Effector CD8-positive, alpha-beta T cell (primary cell): ENCODE data around the gene UNC5B.

Experiments
- DNase-seq: peaks from one replicate; lab custom pipeline; 2025; lab: John Stamatoyannopoulos, UW

UNC5B gene

GRCh38 chr10:71239946-71240795 lies 27.8 kb downstream of the UNC5B start:
- no peak for DNase-seq

DNA sequence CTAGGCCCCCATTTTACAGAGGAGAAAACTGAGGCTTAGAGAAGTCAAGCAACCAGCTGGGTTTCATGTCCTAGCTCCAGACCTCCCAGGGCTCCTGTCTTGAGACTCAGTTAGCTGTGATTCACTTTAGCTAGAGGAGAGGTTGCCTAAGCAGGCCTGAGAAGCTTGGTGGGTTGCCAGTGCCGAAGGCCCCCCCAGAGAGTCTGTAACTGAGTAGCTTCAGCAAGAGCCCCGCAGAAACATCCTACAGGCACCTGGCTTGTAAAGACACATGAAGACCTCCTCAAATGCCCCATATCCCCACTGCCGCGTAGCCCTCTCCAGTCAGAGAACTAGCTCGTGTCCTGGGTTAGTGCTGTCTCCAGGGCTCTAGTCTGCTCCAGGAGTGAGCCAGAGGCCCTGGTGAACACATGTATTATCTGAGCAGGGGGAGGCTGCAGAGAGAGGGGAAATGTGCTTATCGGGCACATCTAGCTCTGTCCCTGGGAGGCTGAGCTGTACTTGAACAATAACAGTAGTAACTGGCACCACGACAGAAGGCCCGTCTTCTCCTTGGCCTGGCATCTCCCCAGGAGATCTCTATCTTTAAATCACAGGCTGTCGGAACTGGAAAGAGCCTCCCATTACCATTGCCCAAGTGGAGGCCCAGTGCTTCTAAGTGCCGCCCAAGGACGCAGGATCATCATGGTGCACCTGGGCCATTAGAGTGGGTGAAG lies 28.9 kb downstream of the UNC5B start:
- DNase-seq, result no peak

DNA sequence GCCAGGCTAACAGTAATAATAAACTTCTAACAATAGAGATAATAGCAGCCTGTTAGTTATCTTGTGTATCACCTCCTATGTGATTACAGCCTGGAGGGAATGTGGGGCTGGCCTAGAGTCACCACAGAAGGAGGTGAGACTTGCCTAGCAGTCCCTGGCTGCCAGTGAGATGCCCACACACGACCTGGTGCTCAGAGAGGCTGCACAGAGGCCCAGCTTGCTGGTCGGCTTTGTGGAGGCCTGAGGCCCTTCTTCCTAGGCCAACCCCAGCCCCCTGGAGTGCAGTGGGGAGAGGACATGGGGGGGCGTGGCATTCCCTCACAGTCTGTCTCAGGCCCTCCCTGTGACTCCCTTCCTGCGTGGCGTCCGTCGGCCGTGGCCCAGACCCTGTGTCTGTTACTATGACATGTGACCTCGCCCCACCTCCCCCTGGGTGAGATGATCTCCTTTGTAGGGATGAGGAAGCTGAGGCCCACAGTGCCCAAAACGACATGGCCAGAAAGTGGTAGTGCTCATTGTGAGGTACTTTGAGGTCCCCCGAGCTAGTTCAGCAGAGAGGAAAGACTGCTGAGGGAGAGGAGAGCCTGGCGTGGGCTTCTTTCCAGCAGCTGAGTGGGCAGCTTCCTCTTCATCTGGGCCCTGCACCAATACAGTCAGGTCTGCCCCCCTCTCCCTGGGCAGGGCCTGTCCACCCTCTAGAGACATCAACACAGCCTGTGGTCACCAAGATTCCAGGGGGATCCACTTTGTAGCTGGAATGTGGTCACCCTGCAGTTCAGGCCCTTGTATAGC lies 29.7 kb downstream of the UNC5B start:
- DNase-seq, result no peak

- no peak for DNase-seq
These were observed 30.2 kb downstream of the UNC5B start for GRCh38 chr10:71242622-71243009.

GRCh38 chr10:71243756-71244395 lies 31.5 kb downstream of the UNC5B start:
- DNase-seq, result no peak

- DNase-seq, result no peak
These were observed 32.4 kb downstream of the UNC5B start for GRCh38 chr10:71244431-71245419.

GRCh38 chr10:71245420-71246325 lies 33.3 kb downstream of the UNC5B start:
- no peak for DNase-seq

DNA sequence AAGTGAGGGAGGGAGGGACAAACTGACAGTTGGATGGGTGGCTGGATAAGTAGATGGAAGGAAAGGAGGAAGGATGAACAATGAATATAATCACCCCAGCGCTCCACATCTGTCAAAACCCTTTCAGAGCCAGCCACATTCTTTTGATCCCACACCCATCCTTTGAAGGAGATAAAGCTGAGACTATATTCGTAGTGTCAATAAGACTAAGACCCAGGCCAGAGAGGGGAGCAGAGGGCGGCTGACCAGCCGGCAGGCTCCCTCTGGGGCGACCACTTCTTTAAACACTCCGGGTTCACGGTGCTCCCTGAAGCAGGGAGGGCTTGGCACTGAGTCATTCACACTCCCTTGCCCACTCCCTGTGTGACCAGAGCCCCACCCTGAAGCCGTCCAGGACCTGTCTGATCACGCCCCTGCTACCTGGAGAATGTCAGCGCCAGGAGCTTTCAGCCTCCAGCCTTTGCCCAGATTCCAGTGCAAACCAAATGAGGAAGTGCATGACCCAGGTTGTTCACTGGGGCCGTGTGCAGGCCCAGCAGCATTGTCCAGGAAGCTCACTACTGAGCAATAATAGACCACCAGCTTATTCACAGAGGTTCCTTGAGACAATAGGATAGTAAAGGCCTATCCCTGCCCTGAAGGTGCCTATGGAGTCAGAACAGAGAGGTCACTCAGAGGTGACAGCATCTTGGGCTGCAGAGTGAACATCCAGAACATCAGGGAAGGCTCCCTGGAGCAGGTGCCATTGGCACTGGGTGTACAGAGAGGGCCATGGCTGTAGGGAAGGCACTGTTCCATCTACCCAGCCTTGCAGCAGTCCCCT lies 34.4 kb downstream of the UNC5B start:
- DNase-seq, result no peak

DNA sequence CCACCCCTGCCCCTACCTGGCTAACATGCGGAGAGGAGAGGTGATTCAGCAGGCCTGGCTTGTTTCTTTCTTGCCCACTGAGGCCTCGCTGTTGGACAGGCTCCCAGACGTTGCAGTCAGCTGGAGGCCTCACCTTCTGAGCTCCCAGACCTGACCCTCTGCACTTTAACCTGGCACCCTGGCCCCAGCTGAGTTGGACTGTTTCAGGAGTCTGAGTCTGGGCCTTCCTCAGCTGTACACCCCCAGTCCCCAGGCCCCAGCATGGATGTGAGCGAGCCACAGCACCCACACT lies 35.0 kb downstream of the UNC5B start:
- no peak for DNase-seq

DNA sequence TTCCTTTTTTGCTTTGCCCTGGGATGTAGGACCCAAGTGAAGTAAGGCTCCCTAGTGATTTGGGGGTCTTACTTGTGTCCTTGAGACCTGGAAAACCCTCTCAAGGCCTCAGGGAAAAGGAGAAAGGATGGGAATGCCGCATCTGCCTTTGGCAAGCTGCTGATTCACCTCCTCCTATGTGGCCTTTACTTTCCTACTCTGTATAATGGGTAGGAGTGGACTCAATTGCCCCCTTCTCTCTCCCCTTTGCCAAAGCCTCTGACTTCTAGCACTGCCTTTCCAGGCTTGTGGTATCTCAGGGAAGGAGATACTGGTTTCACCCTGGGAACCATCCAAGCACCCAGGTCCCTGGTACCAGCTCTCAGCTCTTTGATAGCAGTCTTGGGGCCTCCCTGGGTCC lies 35.4 kb downstream of the UNC5B start:
- no peak for DNase-seq

DNA sequence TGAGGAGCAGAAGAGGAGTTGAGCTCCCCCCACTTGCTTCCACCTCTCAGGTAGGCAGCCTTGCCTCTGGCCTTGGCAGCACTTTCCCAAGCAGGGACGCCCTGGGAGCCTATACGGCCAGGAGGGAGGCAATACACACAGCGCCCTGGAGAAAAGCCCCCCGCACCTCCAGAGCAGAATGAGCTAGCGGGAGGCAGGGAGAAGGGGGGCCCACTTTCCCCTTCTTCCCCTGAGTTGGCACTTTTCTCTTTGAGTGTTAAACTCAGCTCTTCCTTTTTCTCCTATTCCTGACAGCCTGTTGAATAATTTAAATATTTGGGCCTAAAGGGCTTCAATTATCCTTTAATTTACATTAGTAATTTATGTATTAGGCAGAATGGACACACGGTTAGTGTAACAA lies 35.8 kb downstream of the UNC5B start:
- no peak for DNase-seq

GRCh38 chr10:71249996-71250395 lies 37.6 kb downstream of the UNC5B start:
- no peak for DNase-seq

DNA sequence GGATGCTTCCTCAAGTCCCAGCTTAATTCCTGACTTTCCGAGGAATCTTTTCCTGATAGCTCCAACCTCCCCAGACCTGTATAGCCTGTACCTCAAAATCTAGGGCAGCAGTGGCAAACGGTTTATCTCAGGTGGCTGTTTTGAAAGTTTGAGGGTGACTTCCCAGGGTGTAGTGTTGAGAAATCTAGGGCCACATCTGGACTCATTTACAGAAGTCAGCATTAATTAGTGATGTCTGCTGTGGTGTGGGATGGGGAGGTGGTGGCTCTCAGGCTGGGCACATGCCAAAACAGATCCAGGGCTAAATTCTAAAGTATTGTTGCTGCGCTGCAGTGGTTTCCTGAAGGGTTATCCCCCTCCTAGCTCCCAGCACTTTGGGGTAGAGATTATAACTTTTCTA lies 38.0 kb downstream of the UNC5B start:
- DNase-seq, result no peak

- DNase-seq, result no peak
These were observed 38.5 kb downstream of the UNC5B start for GRCh38 chr10:71250842-71251241.

- DNase-seq, result no peak
These were observed 38.9 kb downstream of the UNC5B start for GRCh38 chr10:71251319-71251718.

- DNase-seq, result no peak
These were observed 39.9 kb downstream of the UNC5B start for GRCh38 chr10:71252220-71252619.

GRCh38 chr10:71253981-71254818 lies 41.8 kb downstream of the UNC5B start:
- DNase-seq, result no peak
